HL-60/S4 (cell line): ENCODE results near the gene MED8.

Experiments
- in situ Hi-C: fragments of 300-500 bp; cut with MboI; formaldehyde crosslinking; loops from 2 replicates; pipeline ENCODE4 v1.14.3; 2022; ENCODE audit warnings: low sequenced_read_pairs

MED8 gene

GRCh38 chr1:43363935-43364525 lies 25.6 kb downstream of the MED8 start:
- in situ Hi-C loops, result no loop called here

GRCh38 chr1:43363283-43363934 lies 26.2 kb downstream of the MED8 start:
- in situ Hi-C loops, result no loop called here

- in situ Hi-C loops, result no loop called here
These were observed 29.0 kb downstream of the MED8 start for GRCh38 chr1:43360616-43361015.

- in situ Hi-C loops, result no loop called here
These were observed 29.9 kb downstream of the MED8 start for GRCh38 chr1:43359696-43360095.

- in situ Hi-C loops, result no loop called here
These were observed 30.6 kb downstream of the MED8 start, which contains the start of gene CDC20 for GRCh38 chr1:43358746-43359693. Gene CDC20, plus strand, starts transcription at chr1:43358981. Its CDS starts 235 bp downstream, at chr1:43359216.

- in situ Hi-C loops, result no loop called here
These were observed 31.4 kb downstream of the MED8 start for GRCh38 chr1:43358121-43358745.

GRCh38 chr1:43357251-43357650 lies 32.3 kb downstream of the MED8 start:
- in situ Hi-C loops, result no loop called here

- in situ Hi-C loops, result no loop called here
These were observed 34.7 kb downstream of the MED8 start for GRCh38 chr1:43354936-43355335.

GRCh38 chr1:43354471-43354870 lies 35.1 kb downstream of the MED8 start:
- in situ Hi-C loops, result no loop called here

GRCh38 chr1:43352881-43353280 lies 36.7 kb downstream of the MED8 start:
- in situ Hi-C loops, result no loop called here

GRCh38 chr1:43352351-43352705 lies 37.3 kb downstream of the MED8 start:
- in situ Hi-C loops, result no loop called here

GRCh38 chr1:43351421-43352350 lies 37.9 kb downstream of the MED8 start:
- in situ Hi-C loops, result no loop called here

GRCh38 chr1:43350976-43351375 lies 38.6 kb downstream of the MED8 start:
- in situ Hi-C loops, result no loop called here

GRCh38 chr1:43349594-43350306 lies 39.9 kb downstream of the MED8 start:
- in situ Hi-C loops, result no loop called here

GRCh38 chr1:43348809-43349593 lies 40.6 kb downstream of the MED8 start:
- in situ Hi-C loops, result no loop called here

GRCh38 chr1:43348343-43348808 lies 41.2 kb downstream of the MED8 start:
- in situ Hi-C loops, result no loop called here

GRCh38 chr1:43346636-43347035 lies 43.0 kb downstream of the MED8 start:
- in situ Hi-C loops, result no loop called here

- in situ Hi-C loops, result no loop called here
These were observed 44.5 kb downstream of the MED8 start for GRCh38 chr1:43345120-43345519.
